Sigmoid colon (tissue), 4 donors: ENCODE data around the gene AMFR.

Experiments
- CTCF ChIP-seq, 4 experiments: fragments of 450-650 bp in 3 of 4; fragments of 200-600 bp in 1 of 4; IDR thresholded peaks; one replicate each; pipeline ENCODE4 v1.5.1; 2016 to 2019; ENCODE audit warnings: antibody characterized with exemption in 4 of 4, mild to moderate bottlenecking in 3 of 4, moderate library complexity in 2 of 4
- POLR2A ChIP-seq, 2 donors: fragments of 450-650 bp; IDR thresholded peaks; one replicate each; pipeline ENCODE4 v1.6.1; 2016; ENCODE audit warnings: antibody characterized with exemption in 2 of 2, mild to moderate bottlenecking in 2 of 2, moderate library complexity in 2 of 2
- POLR2AphosphoS5 ChIP-seq, 4 donors: sonication (generic); formaldehyde crosslinking; IDR thresholded peaks; one replicate each; pipeline ENCODE4 v1.6.1; 2017; ENCODE audit warnings: antibody characterized with exemption in 4 of 4

DNA sequence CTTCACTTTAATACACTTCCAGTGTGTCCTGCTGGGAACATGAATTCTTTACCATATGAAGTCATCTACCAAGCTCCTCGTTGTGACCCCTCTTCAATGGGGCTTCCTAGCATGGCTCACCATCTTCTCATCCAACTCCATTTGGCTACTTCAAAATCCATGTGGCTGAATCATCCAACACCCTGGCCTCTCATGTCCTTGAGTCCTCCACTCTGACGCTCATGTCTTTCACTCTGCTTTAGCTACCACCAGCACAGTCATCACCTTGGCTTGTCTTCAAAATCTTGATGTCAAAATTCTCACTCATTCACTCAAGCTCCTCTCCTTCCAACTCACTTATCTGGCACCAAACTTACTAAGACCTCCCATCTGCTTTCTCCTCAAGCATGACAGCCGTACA, 35.8 kb downstream of the AMFR start:
- TF ChIP-seq CTCF (IDR thresholded peaks at IDR 0.05) (no peak), POLR2A (IDR thresholded peaks at IDR 0.05) (no peak), POLR2AphosphoS5 (IDR thresholded peaks at IDR 0.05) (no peak)
